Aorta (tissue), 5 donors: ENCODE data around the gene DIABLO. TPM values are rescaled to one million over a fixed set of nuclear protein-coding genes. Genes with fewer than 3 reads are reported as not detected.

ENCODE experiments used
- ATAC-seq: fragments of 200-7000 bp; cut with Tn5 transposase; one replicate; pipeline ENCODE4 v1.9.1; 2022; ENCODE audit warnings: moderate library complexity; ENCODE audit not compliant: low FRiP score
- DNase-seq, 2 donors: peaks; one replicate each; pipeline ENCODE4 v3.0.0-alpha.2; 2020
- H3K27ac ChIP-seq, 2 donors: one replicate each; pipeline ENCODE4 v1.5.1; 2013; ENCODE audit warnings: low read length in 2 of 2, mild to moderate bottlenecking in 2 of 2, moderate library complexity in 2 of 2, control low read depth in 1 of 2, inconsistent platforms in 1 of 2, low read depth in 1 of 2
- H3K27me3 ChIP-seq, 2 donors: one replicate each; pipeline ENCODE4 v1.6.1; 2013; ENCODE audit warnings: control low read depth in 1 of 2, low read length in 1 of 2, mild to moderate bottlenecking in 1 of 2, moderate library complexity in 1 of 2; ENCODE audit not compliant: insufficient read depth in 2 of 2, control insufficient read depth in 1 of 2
- H3K36me3 ChIP-seq, 2 donors: one replicate each; pipeline ENCODE4 v1.6.1; 2013; ENCODE audit warnings: control low read depth in 1 of 2, low read length in 1 of 2, mild to moderate bottlenecking in 1 of 2; ENCODE audit not compliant: insufficient read depth in 2 of 2, control insufficient read depth in 1 of 2
- H3K4me1 ChIP-seq, 2 donors: one replicate each; pipeline ENCODE4 v1.6.1; 2013; ENCODE audit warnings: low read length in 2 of 2, control low read depth in 1 of 2, mild to moderate bottlenecking in 1 of 2, moderate library complexity in 1 of 2; ENCODE audit not compliant: insufficient read depth in 2 of 2, control insufficient read depth in 1 of 2
- H3K4me3 ChIP-seq, 2 donors: one replicate each; pipeline ENCODE4 v1.5.1; 2013; ENCODE audit warnings: low read length in 2 of 2, control low read depth in 1 of 2, mild to moderate bottlenecking in 1 of 2
- H3K9me3 ChIP-seq: one replicate; pipeline ENCODE4 v1.6.1; 2013; ENCODE audit warnings: mild to moderate bottlenecking, low read length; ENCODE audit not compliant: control insufficient read depth
- WGBS, 2 donors: extraction: QIAGEN DNeasy Blood & Tissue Kit; methylation state at CpG; one replicate each; pipeline ENCODE4 v1.1.7; 2013; 5-methylcytosine and 5-hydroxymethylcytosine counted together
- intact Hi-C, 2 donors: fragments of 100-400 bp; cut with DNase I; formaldehyde crosslinking; loops; one replicate each; pipeline versions ENCODE4 v1.14.2 to v1.15.0; 2022
- polyA plus RNA-seq, 2 donors: library from polyadenylated mRNA; stranded (reverse); fragments of 200-250 nt; gene quantifications; one replicate each; pipeline ENCODE4 v1.2.3, GENCODE V29; 2013
- total RNA-seq, 2 donors: library from RNA; stranded (reverse); fragmentation: NEBNext Ultra II Directional; extraction: Animal tissue kit (Norgen Biotek cat#: 25700); gene quantifications; one replicate each; pipeline ENCODE4 v1.2.1, GENCODE V29; 2021
- donor health status: healthy with polysubstance abuse.
- donor health status: Bipolar disorder and iron deficiency.
- donor health status: DM: no; HTN: no; CAD: no.
- donor health status: DM: no; HTN: no; CAD: no.
- donor health status: DM: yes; HTN: yes; CAD: no.

Gene DIABLO
- total and polyA plus RNA-seq, 4 donors, result 26.5 to 42.3 (median 30.2) TPM

DNA sequence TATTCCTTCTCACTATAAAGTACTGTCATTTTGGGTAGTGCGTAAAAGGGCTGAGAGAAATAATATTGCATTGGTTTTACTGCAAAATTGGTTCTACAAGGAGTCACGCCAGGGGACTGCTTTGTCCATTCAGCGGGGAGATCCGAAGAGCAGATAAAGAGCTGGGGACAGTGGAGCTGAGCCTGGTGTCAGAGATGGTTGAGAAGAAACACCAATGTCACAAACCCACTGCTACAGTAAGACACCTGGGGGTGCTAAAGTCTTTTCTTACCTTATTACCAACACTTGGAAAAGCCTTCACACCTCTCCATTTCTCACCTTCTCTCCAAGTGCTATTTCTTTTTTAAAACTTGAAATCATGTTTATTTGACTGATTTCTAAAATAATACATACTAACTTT lies 66.0 kb downstream of the DIABLO start:
- H3K4me1 ChIP-seq, result no peaks in the 10 kb centered on the region
- H3K4me3 ChIP-seq, result no peak overlapping the region
- no peak for DNase-seq
- no peaks in the 10 kb centered on the region for H3K27me3 ChIP-seq
- no peaks in the 10 kb centered on the region for H3K9me3 ChIP-seq
- H3K36me3 ChIP-seq, result no peaks in the 10 kb centered on the region
- 73 to 74% methylated on average over 4 of the region's 4 CpGs for WGBS, 2 donors
- H3K27ac ChIP-seq, result no peak overlapping the region
- intact Hi-C loops, result no loop called here
- ATAC-seq, result no peak

DNA sequence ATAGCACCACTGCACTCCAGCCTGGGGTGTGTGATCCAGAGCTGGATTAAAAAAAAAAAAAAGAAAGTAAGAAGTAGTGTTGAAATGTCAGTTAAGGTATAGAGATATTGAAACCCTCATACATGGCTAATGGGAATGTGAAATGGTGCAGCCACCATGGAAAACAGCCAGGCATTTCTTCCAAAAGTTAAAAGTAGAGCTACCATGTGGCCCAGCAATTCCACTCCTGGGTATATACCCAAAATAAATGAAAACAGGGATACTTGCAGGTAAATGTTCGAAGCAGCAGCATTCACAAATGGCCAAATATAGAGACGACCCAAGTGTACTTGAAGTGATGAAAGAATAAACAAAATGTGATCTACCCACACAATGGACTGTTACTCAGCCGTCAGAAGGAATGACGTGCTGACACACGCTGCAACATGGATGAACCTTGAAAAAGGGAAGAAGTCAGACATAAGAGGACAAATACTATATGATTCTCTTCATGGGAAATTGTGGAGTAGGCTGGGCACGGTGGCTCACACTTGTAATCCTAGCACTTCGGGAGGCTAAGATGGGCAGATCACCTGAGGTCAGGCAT lies 67.1 kb downstream of the DIABLO start:
- H3K36me3 ChIP-seq, result no peaks in the 10 kb centered on the region
- 87 to 89% methylated on average over 7 of the region's 7 CpGs for WGBS, 2 donors
- no peak for ATAC-seq
- intact Hi-C loops, result no loop called here
- H3K9me3 ChIP-seq, result no peaks in the 10 kb centered on the region
- DNase-seq, result no peak
- H3K4me3 ChIP-seq, result no peak overlapping the region
- no peak overlapping the region for H3K27ac ChIP-seq
- H3K4me1 ChIP-seq, result no peaks in the 10 kb centered on the region
- no peaks in the 10 kb centered on the region for H3K27me3 ChIP-seq

Other genes with a start within 250 kb of the DIABLO start
- gene BCL7A, start 204.2 kb downstream of the DIABLO start, total RNA-seq, result 1 to 10 TPM; 6.2 to 6.3 TPM
- 1 to 10 TPM; 1.1 to 2.7 TPM for gene BCL7A, start 204.2 kb downstream of the DIABLO start, polyA plus RNA-seq
- 10 to 100 TPM; 49.8 to 65.1 TPM for gene MLXIP, start 147.3 kb downstream of the DIABLO start, total RNA-seq
- gene MLXIP, start 147.3 kb downstream of the DIABLO start, polyA plus RNA-seq, result 10 to 100 TPM; 10.3 to 39.0 TPM
- not detected for gene IL31, start 51.8 kb downstream of the DIABLO start, total RNA-seq
- gene IL31, start 51.8 kb downstream of the DIABLO start, polyA plus RNA-seq, result not detected
- not detected for gene LRRC43, start 42.9 kb downstream of the DIABLO start, total RNA-seq
- gene LRRC43, start 42.9 kb downstream of the DIABLO start, polyA plus RNA-seq, result not detected
- gene B3GNT4, start 22.3 kb downstream of the DIABLO start, total RNA-seq, result not detected
- gene B3GNT4, start 22.3 kb downstream of the DIABLO start, polyA plus RNA-seq, result under 1 TPM in 1 of 2 donors, not detected in 1; 0.38 TPM
- 10 to 100 TPM; 14.4 to 14.5 TPM for gene VPS33A, start 40.4 kb upstream of the DIABLO start, total RNA-seq
- 1 to 10 TPM; 8.9 to 9.0 TPM for gene VPS33A, start 40.4 kb upstream of the DIABLO start, polyA plus RNA-seq
- 100 to 1,000 TPM; 125 to 182 TPM for gene CLIP1, start 196.6 kb upstream of the DIABLO start, total RNA-seq
- gene CLIP1, start 196.6 kb upstream of the DIABLO start, polyA plus RNA-seq, result 10 to 100 TPM; 33.2 to 37.2 TPM